Measurements from ENCODE around the gene ZNF311. TPM values are rescaled to one million over a fixed set of nuclear protein-coding genes. Genes with fewer than 3 reads are reported as not detected.
"Not testable (repeated sequence)": the region's sequence is repeated elsewhere in the genome, so short reads cannot be mapped to it uniquely, and the experiment has no call there.

ZNF311 gene
- total and polyA plus RNA-seq, 7 experiments from 2014 or later: 0.08 to 0.73 (median 0.47) TPM

- H3K9me3 Mint-ChIP-seq: peaks cover 0 to 36% (median 15%) of the 10 kb centered on the region in 11 donors
- no peak overlapping the region for H3K4me3 Mint-ChIP-seq
- Histone ChIP-seq H3K27ac (ENCODE audit: low read depth, low read length) (no peak overlapping the region), H3K4me1 (ENCODE audit: control insufficient read depth in 2 of 2, insufficient read depth in 2 of 2, low read length in 2 of 2) (no peaks in the 10 kb centered on the region), H3K9me3 (ENCODE audit: control insufficient read depth in 2 of 3, low read length in 3 of 3) (no peaks in the 10 kb centered on the region), H3K27me3 (ENCODE audit: control insufficient read depth in 2 of 2, insufficient read depth in 2 of 2, low read length in 2 of 2) (no peaks in the 10 kb centered on the region), H3K36me3 (ENCODE audit: control insufficient read depth in 2 of 3, insufficient read depth in 3 of 3, low read length in 3 of 3) (no peaks in the 10 kb centered on the region), H3K4me3 (ENCODE audit: low read length) (no peak overlapping the region)
- POLR2A ChIA-PET: no interaction called here
- peaks cover 0 to 13% (median 0%) of the 10 kb centered on the region in 5 donors for H3K36me3 Mint-ChIP-seq
- ATAC-seq: no peak
- DNase-seq: no peak
- H3K27me3 Mint-ChIP-seq: peaks cover 9 to 33% (median 19%) of the 10 kb centered on the region in 5 donors
- intact Hi-C loops (cut with micrococcal nuclease): no loop called here
- CTCF ChIA-PET: no interaction called here
- H3K27ac Mint-ChIP-seq: no peak overlapping the region
- no peaks in the 10 kb centered on the region for H3K4me1 Mint-ChIP-seq
Measured at GRCh38 chr6:28968476-28968875, 36.6 kb downstream of the ZNF311 start.

GRCh38 chr6:28965706-28966105 lies 39.4 kb downstream of the ZNF311 start:
- Mint-ChIP-seq H3K27me3 (peaks cover 4 to 49% (median 22%) of the 10 kb centered on the region in 5 donors), H3K4me1 (no peaks in the 10 kb centered on the region), H3K9me3 (peaks cover 0 to 36% (median 15%) of the 10 kb centered on the region in 11 donors), H3K36me3 (peaks cover 0 to 13% (median 0%) of the 10 kb centered on the region in 5 donors), H3K27ac (no peak overlapping the region), H3K4me3 (no peak overlapping the region)
- DNase-seq: no peak
- POLR2A ChIA-PET: interaction anchor here (0.6 to 1.2 kb wide), 2 partner anchors 10 to 33 kb away, joined by 3 read pairs; no protein-coding TSS in a partner anchor
- H3K36me3 ChIP-seq (ENCODE audit: control insufficient read depth in 2 of 3, insufficient read depth in 3 of 3, low read length in 3 of 3): no peaks in the 10 kb centered on the region
- no peaks in the 10 kb centered on the region for H3K9me3 ChIP-seq (ENCODE audit: control insufficient read depth in 2 of 3, low read length in 3 of 3)
- intact Hi-C loops (cut with micrococcal nuclease): no loop called here
- CTCF ChIA-PET: no interaction called here
- no peaks in the 10 kb centered on the region for H3K4me1 ChIP-seq (ENCODE audit: control insufficient read depth in 2 of 2, insufficient read depth in 2 of 2, low read length in 2 of 2)
- no peak overlapping the region for H3K27ac ChIP-seq (ENCODE audit: low read depth, low read length)
- ATAC-seq: no peak
- H3K27me3 ChIP-seq (ENCODE audit: control insufficient read depth in 2 of 2, insufficient read depth in 2 of 2, low read length in 2 of 2): no peaks in the 10 kb centered on the region
- H3K4me3 ChIP-seq (ENCODE audit: low read length): no peak overlapping the region

GRCh38 chr6:28960846-28961500 lies 44.1 kb downstream of the ZNF311 start:
- POLR2A ChIA-PET: no interaction called here
- peaks cover 0 to 6% (median 0%) of the 10 kb centered on the region in 5 donors for H3K36me3 Mint-ChIP-seq
- peaks cover 8 to 48% (median 29%) of the 10 kb centered on the region in 5 donors for H3K27me3 Mint-ChIP-seq

GRCh38 chr6:28958561-28959243 lies 46.4 kb downstream of the ZNF311 start:
- CTCF ChIA-PET; H3K27ac Mint-ChIP-seq; H3K9me3 ChIP-seq (ENCODE audit: control insufficient read depth in 2 of 3, low read length in 3 of 3); intact Hi-C loops (cut with micrococcal nuclease); H3K4me3 Mint-ChIP-seq; POLR2A ChIA-PET; H3K27ac ChIP-seq (ENCODE audit: low read depth, low read length); H3K4me3 ChIP-seq (ENCODE audit: low read length); H3K4me1 ChIP-seq (ENCODE audit: control insufficient read depth in 2 of 2, insufficient read depth in 2 of 2, low read length in 2 of 2); DNase-seq; ATAC-seq; H3K36me3 Mint-ChIP-seq; H3K36me3 ChIP-seq (ENCODE audit: control insufficient read depth in 2 of 3, insufficient read depth in 3 of 3, low read length in 3 of 3); H3K9me3 Mint-ChIP-seq; H3K27me3 ChIP-seq (ENCODE audit: control insufficient read depth in 2 of 2, insufficient read depth in 2 of 2, low read length in 2 of 2): not testable (repeated sequence)
- Mint-ChIP-seq H3K27me3 (peaks cover 11 to 39% (median 17%) of the 10 kb centered on the region in 5 donors), H3K4me1 (peaks cover 0 to 18% (median 13%) of the 10 kb centered on the region in 7 donors)

More at GRCh38 chr6:28960846-28961500, 44.1 kb downstream of the ZNF311 start:
- Histone ChIP-seq H3K27ac (ENCODE audit: low read depth, low read length) (no peak overlapping the region), H3K36me3 (ENCODE audit: control insufficient read depth in 2 of 3, insufficient read depth in 3 of 3, low read length in 3 of 3) (no peaks in the 10 kb centered on the region), H3K4me1 (ENCODE audit: control insufficient read depth in 2 of 2, insufficient read depth in 2 of 2, low read length in 2 of 2) (no peaks in the 10 kb centered on the region), H3K27me3 (ENCODE audit: control insufficient read depth in 2 of 2, insufficient read depth in 2 of 2, low read length in 2 of 2) (no peaks in the 10 kb centered on the region), H3K9me3 (ENCODE audit: control insufficient read depth in 2 of 3, low read length in 3 of 3) (no peaks in the 10 kb centered on the region), H3K4me3 (ENCODE audit: low read length) (no peak overlapping the region)
- ATAC-seq (no peak), DNase-seq (no peak)
- Mint-ChIP-seq H3K4me3 (no peak overlapping the region), H3K9me3 (peaks cover 0 to 6% (median 1%) of the 10 kb centered on the region in 11 donors), H3K4me1 (peaks cover 0 to 3% (median 0%) of the 10 kb centered on the region in 7 donors), H3K27ac (no peak overlapping the region)
- CTCF ChIA-PET: no interaction called here
- intact Hi-C loops (cut with micrococcal nuclease): no loop called here

GRCh38 chr6:28957795-28958314 lies 47.3 kb downstream of the ZNF311 start:
- H3K27me3 ChIP-seq (ENCODE audit: control insufficient read depth in 2 of 2, insufficient read depth in 2 of 2, low read length in 2 of 2); ATAC-seq; H3K4me1 ChIP-seq (ENCODE audit: control insufficient read depth in 2 of 2, insufficient read depth in 2 of 2, low read length in 2 of 2); H3K4me3 ChIP-seq (ENCODE audit: low read length); DNase-seq; H3K36me3 Mint-ChIP-seq; intact Hi-C loops (cut with micrococcal nuclease); H3K9me3 Mint-ChIP-seq; H3K4me3 Mint-ChIP-seq; H3K36me3 ChIP-seq (ENCODE audit: control insufficient read depth in 2 of 3, insufficient read depth in 3 of 3, low read length in 3 of 3); H3K9me3 ChIP-seq (ENCODE audit: control insufficient read depth in 2 of 3, low read length in 3 of 3); H3K27ac Mint-ChIP-seq; H3K27ac ChIP-seq (ENCODE audit: low read depth, low read length); CTCF ChIA-PET: not testable (repeated sequence)
- Mint-ChIP-seq H3K4me1 (peaks cover 0 to 25% (median 16%) of the 10 kb centered on the region in 7 donors), H3K27me3 (peaks cover 11 to 43% (median 17%) of the 10 kb centered on the region in 5 donors)
- POLR2A ChIA-PET: interaction anchor here (0.9 kb wide), 1 partner anchor 18 kb away, joined by 3 read pairs; no protein-coding TSS in a partner anchor

GRCh38 chr6:28956331-28956730 lies 48.8 kb downstream of the ZNF311 start:
- H3K36me3 Mint-ChIP-seq: no peaks in the 10 kb centered on the region
- Histone ChIP-seq H3K27ac (ENCODE audit: low read depth, low read length) (no peak overlapping the region), H3K4me3 (ENCODE audit: low read length) (no peak overlapping the region), H3K27me3 (ENCODE audit: control insufficient read depth in 2 of 2, insufficient read depth in 2 of 2, low read length in 2 of 2) (no peaks in the 10 kb centered on the region), H3K9me3 (ENCODE audit: control insufficient read depth in 2 of 3, low read length in 3 of 3) (no peaks in the 10 kb centered on the region), H3K36me3 (ENCODE audit: control insufficient read depth in 2 of 3, insufficient read depth in 3 of 3, low read length in 3 of 3) (no peaks in the 10 kb centered on the region), H3K4me1 (ENCODE audit: control insufficient read depth in 2 of 2, insufficient read depth in 2 of 2, low read length in 2 of 2) (peaks cover 3 to 7% of the 10 kb centered on the region in 2 donors)
- ChIA-PET CTCF (no interaction called here), POLR2A (interaction anchor here (0.7 kb wide), 2 partner anchors 13 to 34 kb away, joined by 3 read pairs; no protein-coding TSS in a partner anchor)
- intact Hi-C loops (cut with micrococcal nuclease): no loop called here
- H3K27ac Mint-ChIP-seq: no peak overlapping the region
- ATAC-seq: no peak
- peaks cover 0 to 5% (median 2%) of the 10 kb centered on the region in 11 donors for H3K9me3 Mint-ChIP-seq
- DNase-seq: no peak
- H3K4me1 Mint-ChIP-seq: peaks cover 0 to 30% (median 16%) of the 10 kb centered on the region in 7 donors
- H3K4me3 Mint-ChIP-seq: no peak overlapping the region
- H3K27me3 Mint-ChIP-seq: peaks cover 9 to 33% (median 17%) of the 10 kb centered on the region in 5 donors
